HG03558 (cell line): Measurements from ENCODE around the gene RSAD2.
"Not testable (repeated sequence)": the region's sequence is repeated elsewhere in the genome, so short reads cannot be mapped to it uniquely, and the experiment has no call there.

ENCODE experiments used
- ATAC-seq: cut with Tn5 transposase; IDR thresholded peaks from one replicate; pipeline ENCODE4 v1.9.1; 2021; ENCODE audit warnings: moderate number of reproducible peaks; ENCODE audit not compliant: unreplicated experiment; ENCODE audit errors: extremely low read depth

Gene RSAD2, protein sequence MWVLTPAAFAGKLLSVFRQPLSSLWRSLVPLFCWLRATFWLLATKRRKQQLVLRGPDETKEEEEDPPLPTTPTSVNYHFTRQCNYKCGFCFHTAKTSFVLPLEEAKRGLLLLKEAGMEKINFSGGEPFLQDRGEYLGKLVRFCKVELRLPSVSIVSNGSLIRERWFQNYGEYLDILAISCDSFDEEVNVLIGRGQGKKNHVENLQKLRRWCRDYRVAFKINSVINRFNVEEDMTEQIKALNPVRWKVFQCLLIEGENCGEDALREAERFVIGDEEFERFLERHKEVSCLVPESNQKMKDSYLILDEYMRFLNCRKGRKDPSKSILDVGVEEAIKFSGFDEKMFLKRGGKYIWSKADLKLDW

DNA sequence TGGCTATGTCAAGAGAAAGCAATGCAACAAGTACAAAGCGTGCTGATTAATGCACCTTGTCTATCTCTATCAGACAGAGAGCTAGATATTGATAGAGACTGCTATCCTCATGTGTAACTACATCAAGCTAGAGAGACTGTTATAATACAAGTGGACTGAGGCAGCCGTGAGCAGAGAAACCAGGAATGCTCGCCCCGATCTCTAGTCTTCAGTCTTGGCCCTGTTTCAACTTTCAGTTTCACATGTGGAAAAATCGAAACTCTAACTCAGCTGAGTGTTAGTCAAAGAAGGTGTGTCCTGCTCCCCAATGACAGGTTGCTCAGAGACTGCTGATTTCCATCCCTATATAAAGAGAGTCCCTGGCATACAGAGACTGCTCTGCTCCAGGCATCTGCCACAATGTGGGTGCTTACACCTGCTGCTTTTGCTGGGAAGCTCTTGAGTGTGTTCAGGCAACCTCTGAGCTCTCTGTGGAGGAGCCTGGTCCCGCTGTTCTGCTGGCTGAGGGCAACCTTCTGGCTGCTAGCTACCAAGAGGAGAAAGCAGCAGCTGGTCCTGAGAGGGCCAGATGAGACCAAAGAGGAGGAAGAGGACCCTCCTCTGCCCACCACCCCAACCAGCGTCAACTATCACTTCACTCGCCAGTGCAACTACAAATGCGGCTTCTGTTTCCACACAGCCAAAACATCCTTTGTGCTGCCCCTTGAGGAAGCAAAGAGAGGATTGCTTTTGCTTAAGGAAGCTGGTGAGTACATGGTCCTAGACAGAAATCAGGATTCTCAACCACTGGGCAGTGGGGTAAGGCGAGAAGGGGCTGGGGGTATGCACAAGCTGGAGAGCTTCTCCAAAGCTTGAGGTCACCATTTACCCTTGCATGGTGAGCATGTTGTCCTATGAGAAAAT, at the start of gene RSAD2:
Gene RSAD2 (plus strand): TSS at position 376 of the 903 bp plus-strand sequence. CDS start 24 bp downstream, at position 400.
- ATAC-seq: peak; percentile 41

GRCh38 chr2:6828299-6828584, 49.3 kb upstream of the RSAD2 start:
- ATAC-seq: no peak

DNA sequence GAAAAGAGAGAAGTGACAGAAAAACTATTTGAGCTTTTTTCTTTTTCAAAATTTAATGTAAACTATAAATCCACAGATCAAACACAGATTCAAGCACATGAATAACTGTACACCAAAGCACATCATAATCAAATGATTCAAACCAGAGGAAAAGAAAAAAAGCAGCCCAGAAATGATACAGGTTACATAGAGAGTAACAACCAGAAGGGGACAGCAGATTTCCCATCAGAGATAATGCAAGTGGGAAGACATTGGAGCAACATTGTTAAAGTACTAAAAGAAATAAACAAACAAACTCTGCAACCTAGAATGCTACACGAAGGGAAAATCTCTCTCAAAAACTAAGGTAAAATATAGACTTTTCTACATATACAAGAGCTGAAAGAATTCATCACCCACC, 46.3 kb upstream of the RSAD2 start:
- no peak for ATAC-seq

- no peak for ATAC-seq
These were observed 44.8 kb upstream of the RSAD2 start for GRCh38 chr2:6832596-6833299.

DNA sequence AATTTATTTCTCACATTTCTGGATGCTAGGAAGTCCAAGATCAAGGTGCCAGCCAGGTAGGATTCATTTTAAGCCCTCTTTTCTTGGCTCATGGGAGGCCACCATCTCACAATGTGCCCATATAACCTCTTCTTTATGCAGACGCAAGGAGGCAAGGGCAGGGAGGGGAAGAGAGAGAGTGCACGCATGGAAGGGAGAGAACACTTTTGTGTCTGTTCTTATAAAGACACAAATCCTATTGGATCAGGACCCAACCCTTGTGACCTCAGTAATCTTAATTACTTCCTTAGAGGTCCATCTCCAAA, 44.3 kb upstream of the RSAD2 start:
- no peak for ATAC-seq

- no peak for ATAC-seq
These were observed 43.4 kb upstream of the RSAD2 start for GRCh38 chr2:6834163-6834562.

GRCh38 chr2:6835467-6835866, 42.1 kb upstream of the RSAD2 start:
- ATAC-seq: no peak

DNA sequence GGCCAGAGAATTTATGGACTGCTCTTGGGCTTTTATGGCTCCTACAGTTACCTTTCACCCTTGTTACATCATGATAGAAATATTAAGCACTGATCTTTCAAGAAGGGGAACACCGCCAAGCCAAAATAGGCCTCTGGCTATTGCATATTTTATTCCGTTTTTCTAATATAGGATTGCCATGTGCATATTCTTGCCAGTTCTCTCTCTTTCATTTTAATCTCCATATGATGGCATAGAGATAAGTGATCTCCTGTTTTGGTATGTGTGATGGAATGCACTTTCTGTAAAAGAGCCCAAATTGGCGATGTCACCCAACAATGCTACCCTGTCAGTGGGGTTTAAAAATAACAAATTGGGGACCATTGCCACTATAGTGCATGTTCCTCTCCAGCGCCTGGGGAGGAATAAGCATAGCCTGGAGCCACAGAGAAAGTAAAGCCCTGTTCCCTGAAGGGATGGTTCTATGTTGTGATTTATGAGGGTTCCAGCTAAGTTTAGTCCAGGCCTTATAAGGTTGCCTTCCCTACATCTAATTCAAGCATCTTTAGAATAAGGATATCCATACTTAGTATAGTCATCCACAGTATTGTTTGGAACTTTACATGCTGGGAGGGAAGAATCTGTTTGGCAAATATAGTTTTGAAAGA, 38.8 kb upstream of the RSAD2 start:
- ATAC-seq: no peak

DNA sequence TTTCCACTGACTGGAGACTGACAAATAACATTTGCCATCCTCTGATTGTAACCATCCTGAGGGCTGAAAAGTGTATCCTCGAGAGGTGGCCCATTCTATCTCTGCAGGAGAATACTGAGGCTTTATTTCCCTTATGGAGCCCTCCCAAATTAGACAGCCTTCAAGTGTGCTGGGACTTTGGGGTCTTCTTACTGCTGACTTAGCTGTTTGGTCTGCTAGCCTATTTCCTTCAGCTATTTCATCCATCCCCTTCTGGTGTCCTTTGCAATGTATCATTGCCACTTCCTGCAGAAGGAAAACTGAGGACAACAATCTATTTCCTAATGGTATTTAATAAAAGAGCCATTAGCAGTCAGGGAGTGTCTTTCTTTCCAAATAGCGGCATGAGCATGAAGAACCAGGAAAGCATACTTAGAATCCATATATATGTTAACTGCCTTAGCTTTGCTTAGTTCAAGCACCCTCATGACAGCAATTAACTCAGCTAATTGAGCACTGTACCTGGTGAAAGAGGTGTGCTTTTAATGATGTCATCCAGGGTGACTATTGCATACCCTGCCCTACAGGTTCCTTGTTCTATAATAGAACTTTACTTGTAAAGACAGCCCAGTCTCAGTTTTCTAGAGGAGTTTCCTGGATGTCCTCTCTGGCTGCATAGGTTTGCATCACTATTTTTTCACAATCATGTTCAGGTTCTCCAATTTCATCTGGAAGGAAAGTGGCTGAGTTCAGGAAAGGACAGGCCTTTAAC, 35.9 kb upstream of the RSAD2 start:
- ATAC-seq: no peak

DNA sequence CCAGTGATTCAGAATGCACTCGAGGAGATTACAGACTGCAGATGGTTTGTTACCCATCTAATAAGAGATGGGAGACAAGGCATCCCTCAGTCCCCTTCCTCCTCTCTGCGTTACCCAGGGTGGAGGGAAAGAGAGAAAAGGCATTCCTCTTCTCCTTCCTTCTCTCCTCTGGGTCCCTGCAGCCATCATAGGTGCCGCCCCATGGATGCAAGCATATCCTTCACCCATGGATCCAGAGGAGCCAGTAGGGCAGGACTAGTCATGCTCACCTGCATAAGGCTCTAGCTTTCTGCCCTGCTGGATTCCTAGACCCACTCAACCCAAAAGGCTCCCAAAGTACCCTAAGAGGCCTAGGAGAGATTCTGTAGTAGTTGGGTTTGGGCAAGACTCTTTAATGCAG, 32.3 kb upstream of the RSAD2 start:
- no peak for ATAC-seq

- ATAC-seq: no peak
These were observed 31.7 kb upstream of the RSAD2 start for GRCh38 chr2:6845903-6846302.

GRCh38 chr2:6846540-6846939, 31.0 kb upstream of the RSAD2 start:
- ATAC-seq: no peak

GRCh38 chr2:6846967-6847681, 30.5 kb upstream of the RSAD2 start:
- no peak for ATAC-seq

DNA sequence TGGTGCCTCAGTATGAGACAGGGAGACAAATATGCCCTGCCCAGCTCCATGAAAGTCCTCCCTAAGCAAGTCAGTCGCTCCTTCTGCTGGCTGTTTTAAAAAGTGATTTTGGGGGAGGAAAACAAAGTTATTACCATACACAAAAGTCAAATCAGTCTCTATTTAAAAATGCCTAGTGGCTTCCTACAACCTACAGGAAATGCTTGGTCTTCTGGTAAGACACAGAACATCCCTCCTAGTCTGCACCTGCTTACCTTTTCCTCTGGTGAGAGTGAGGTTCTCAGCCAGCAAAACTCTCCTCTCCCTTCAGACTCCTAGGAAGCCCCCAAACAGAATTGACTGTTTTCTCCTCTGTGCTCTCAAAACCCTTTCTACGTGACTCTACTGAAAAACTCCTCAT, 25.4 kb upstream of the RSAD2 start:
- ATAC-seq: no peak

- no peak for ATAC-seq
These were observed 23.2 kb upstream of the RSAD2 start for GRCh38 chr2:6854416-6854815.

- no peak for ATAC-seq
These were observed 21.6 kb upstream of the RSAD2 start for GRCh38 chr2:6855860-6856547.

GRCh38 chr2:6856548-6856920, 21.0 kb upstream of the RSAD2 start:
- no peak for ATAC-seq

- ATAC-seq: not testable (repeated sequence)
These were observed 19.0 kb upstream of the RSAD2 start for GRCh38 chr2:6858466-6859027.

DNA sequence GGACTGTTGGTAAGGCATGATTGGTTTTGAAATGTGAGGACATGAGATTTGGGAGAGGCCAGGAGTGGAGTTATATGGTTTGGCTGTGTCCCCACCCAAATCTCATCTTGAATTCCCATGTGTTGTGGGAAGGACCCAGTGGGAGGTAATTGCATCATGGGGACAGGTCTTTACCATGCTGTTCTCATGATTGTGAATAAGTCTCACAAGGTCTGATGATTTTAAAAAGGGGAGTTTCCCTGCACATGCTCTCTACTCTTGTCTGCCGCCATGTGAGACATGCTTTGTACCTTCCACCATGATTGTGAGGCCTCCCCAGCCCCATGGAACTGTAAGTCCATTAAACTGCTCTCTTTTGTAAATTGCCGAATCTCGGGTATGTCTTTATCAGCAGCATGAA, 17.3 kb upstream of the RSAD2 start:
- ATAC-seq: no peak
